Spleen (tissue), 7 donors: ENCODE data around the gene KIF6.

Source experiments
- POLR2AphosphoS5 ChIP-seq, 3 donors: sonication (generic); formaldehyde crosslinking; IDR thresholded peaks; one replicate each; pipeline ENCODE4 v1.5.1; 2017; ENCODE audit warnings: antibody characterized with exemption in 3 of 3
- TF ChIP-seq, protein P1 (sequence below), 11 experiments: fragments of 200-600 bp in 7 of 11; fragments of 450-650 bp in 4 of 11; sonication (generic) in 4 of 11; IDR thresholded peaks in 8 of 11; conservative IDR thresholded peaks in 3 of 11; 1 replicate in 7 of 11; 2 replicates in 4 of 11; pipeline versions ENCODE4 v1.4.0 to v1.8.0; 2016 to 2021; ENCODE audit warnings: antibody characterized with exemption in 11 of 11, inconsistent platforms in 4 of 11, mild to moderate bottlenecking in 1 of 11
- donor health status: DM: no; HTN: no; CAD: no; lungs with moderate emphysema.
- donor health status: DM: no; HTN: no; CAD: no.
- donor health status: DM: no; HTN: no; CAD: no.

DNA sequence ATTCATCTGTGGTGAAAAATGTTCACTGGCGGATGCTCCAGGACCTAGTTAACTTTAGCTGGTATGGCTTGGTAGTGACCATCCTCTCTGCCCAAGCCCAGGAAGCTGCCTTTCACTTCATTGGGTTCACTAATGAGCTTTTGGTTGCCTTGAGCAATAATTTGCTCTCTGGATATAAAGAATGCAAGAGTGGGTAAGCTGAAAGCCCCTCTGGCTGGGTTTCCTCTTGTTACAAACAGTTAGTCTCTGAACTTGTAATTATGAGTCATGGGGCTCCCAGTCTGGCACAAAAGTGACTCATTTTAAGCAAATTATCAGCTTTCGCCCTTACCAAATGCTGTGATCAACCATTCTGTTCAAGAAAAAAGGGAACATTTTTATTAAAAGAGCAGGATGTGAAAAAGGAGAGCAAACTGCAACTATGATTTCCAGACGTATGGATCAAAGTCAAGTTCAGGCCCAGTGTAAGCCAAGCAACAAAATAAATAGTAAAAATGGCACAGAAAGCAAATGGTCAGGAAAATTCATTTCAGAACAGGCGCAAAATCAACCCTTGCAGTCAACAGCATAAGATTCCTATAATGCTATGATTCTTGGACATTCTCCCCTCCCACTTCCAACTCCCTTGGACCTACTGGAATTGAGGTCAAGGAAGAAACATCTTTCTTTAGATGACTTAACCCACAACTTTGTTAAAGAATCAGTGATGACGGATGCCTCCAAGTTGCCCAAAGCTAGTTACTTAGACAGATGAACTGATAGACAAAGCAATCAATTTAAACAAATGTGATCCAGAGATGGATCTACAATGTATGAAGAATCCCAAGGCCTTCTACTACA lies 272.7 kb downstream of the KIF6 start:
- no peak for TF ChIP-seq POLR2AphosphoS5 (IDR thresholded peaks at IDR 0.05)
- TF ChIP-seq, protein P1, sequence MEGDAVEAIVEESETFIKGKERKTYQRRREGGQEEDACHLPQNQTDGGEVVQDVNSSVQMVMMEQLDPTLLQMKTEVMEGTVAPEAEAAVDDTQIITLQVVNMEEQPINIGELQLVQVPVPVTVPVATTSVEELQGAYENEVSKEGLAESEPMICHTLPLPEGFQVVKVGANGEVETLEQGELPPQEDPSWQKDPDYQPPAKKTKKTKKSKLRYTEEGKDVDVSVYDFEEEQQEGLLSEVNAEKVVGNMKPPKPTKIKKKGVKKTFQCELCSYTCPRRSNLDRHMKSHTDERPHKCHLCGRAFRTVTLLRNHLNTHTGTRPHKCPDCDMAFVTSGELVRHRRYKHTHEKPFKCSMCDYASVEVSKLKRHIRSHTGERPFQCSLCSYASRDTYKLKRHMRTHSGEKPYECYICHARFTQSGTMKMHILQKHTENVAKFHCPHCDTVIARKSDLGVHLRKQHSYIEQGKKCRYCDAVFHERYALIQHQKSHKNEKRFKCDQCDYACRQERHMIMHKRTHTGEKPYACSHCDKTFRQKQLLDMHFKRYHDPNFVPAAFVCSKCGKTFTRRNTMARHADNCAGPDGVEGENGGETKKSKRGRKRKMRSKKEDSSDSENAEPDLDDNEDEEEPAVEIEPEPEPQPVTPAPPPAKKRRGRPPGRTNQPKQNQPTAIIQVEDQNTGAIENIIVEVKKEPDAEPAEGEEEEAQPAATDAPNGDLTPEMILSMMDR (IDR thresholded peaks at IDR 0.05 in 8 of 11, conservative IDR thresholded peaks at IDR 0.05 in 3 of 11) = no peak
